ENCODE data around the gene AGO4. TPM values are rescaled to one million over a fixed set of nuclear protein-coding genes. Genes with fewer than 3 reads are reported as not detected.
"Not testable (repeated sequence)": the region's sequence is repeated elsewhere in the genome, so short reads cannot be mapped to it uniquely, and the experiment has no call there.

The AGO4 gene
- total RNA-seq, 2 donors from 2014 or later: 10.9 to 13.6 TPM

- Mint-ChIP-seq H3K9me3 (no peaks in the 10 kb centered on the region), H3K4me1 (ENCODE audit: low read depth) (no peaks in the 10 kb centered on the region), H3K4me3 (no peak overlapping the region), H3K36me3 (ENCODE audit: insufficient read depth in 2 of 2) (no peaks in the 10 kb centered on the region), H3K27me3 (ENCODE audit: low read depth) (no peaks in the 10 kb centered on the region), H3K27ac (no peak overlapping the region)
- DNase-seq: no peak
- no peak for ATAC-seq (replicated peaks in 1 of 2)
Observed at GRCh38 chr1:35795295-35795694, 12.5 kb upstream of the AGO4 start.

GRCh38 chr1:35797380-35797779 is 10.4 kb upstream of the AGO4 start:
- DNase-seq: no peak
- no peak overlapping the region for H3K27ac Mint-ChIP-seq
- no peak for ATAC-seq (replicated peaks in 1 of 2)
- no peaks in the 10 kb centered on the region for H3K36me3 Mint-ChIP-seq (ENCODE audit: insufficient read depth in 2 of 2)
- H3K4me3 Mint-ChIP-seq: no peak overlapping the region
- no peaks in the 10 kb centered on the region for H3K4me1 Mint-ChIP-seq (ENCODE audit: low read depth)
- H3K9me3 Mint-ChIP-seq: no peaks in the 10 kb centered on the region
- H3K27me3 Mint-ChIP-seq (ENCODE audit: low read depth): no peaks in the 10 kb centered on the region

- not testable (repeated sequence) for H3K9me3 Mint-ChIP-seq; DNase-seq; H3K27me3 Mint-ChIP-seq (ENCODE audit: low read depth); H3K4me3 Mint-ChIP-seq; H3K4me1 Mint-ChIP-seq (ENCODE audit: low read depth); H3K36me3 Mint-ChIP-seq (ENCODE audit: insufficient read depth in 2 of 2); ATAC-seq (replicated peaks in 1 of 2); H3K27ac Mint-ChIP-seq
Observed at GRCh38 chr1:35798019-35798418, 9.8 kb upstream of the AGO4 start.

- H3K36me3 Mint-ChIP-seq (ENCODE audit: insufficient read depth in 2 of 2); H3K9me3 Mint-ChIP-seq; H3K27me3 Mint-ChIP-seq (ENCODE audit: low read depth); H3K4me1 Mint-ChIP-seq (ENCODE audit: low read depth); H3K4me3 Mint-ChIP-seq; DNase-seq; H3K27ac Mint-ChIP-seq; ATAC-seq (replicated peaks in 1 of 2): not testable (repeated sequence)
Observed at GRCh38 chr1:35800167-35800887, 7.5 kb upstream of the AGO4 start.

GRCh38 chr1:35808450-35809113 is 766 bp downstream of the AGO4 start:
- Mint-ChIP-seq H3K4me1 (ENCODE audit: low read depth) (peaks cover 24% of the 10 kb centered on the region), H3K4me3 (peak overlapping the region; percentile 87), H3K27me3 (ENCODE audit: low read depth) (no peaks in the 10 kb centered on the region), H3K27ac (peak overlapping the region; percentile 72), H3K36me3 (ENCODE audit: insufficient read depth in 2 of 2) (peaks cover 2% of the 10 kb centered on the region in 2 donors), H3K9me3 (no peaks in the 10 kb centered on the region)
- DNase-seq: peak; percentile 23
- peak; percentile 53 to 61 for ATAC-seq (replicated peaks in 1 of 2)

- DNase-seq (no peak), ATAC-seq (replicated peaks in 1 of 2) (no peak)
- peaks cover 23% of the 10 kb centered on the region for H3K4me1 Mint-ChIP-seq (ENCODE audit: low read depth)
- no peaks in the 10 kb centered on the region for H3K27me3 Mint-ChIP-seq (ENCODE audit: low read depth)
- H3K4me3 Mint-ChIP-seq: peak overlapping the region; percentile 87
- no peaks in the 10 kb centered on the region for H3K9me3 Mint-ChIP-seq
- H3K36me3 Mint-ChIP-seq (ENCODE audit: insufficient read depth in 2 of 2): peaks cover 2% of the 10 kb centered on the region in 2 donors
- peak overlapping the region; percentile 72 for H3K27ac Mint-ChIP-seq
Observed at GRCh38 chr1:35809114-35810095, 1.6 kb downstream of the AGO4 start.

GRCh38 chr1:35810096-35810881 is 2.5 kb downstream of the AGO4 start:
- ATAC-seq (replicated peaks in 1 of 2) (no peak), DNase-seq (no peak)
- Mint-ChIP-seq H3K27ac (peak overlapping the region; percentile 52), H3K36me3 (ENCODE audit: insufficient read depth in 2 of 2) (peaks cover 2% of the 10 kb centered on the region in 2 donors), H3K4me1 (ENCODE audit: low read depth) (peaks cover 19% of the 10 kb centered on the region), H3K27me3 (ENCODE audit: low read depth) (no peaks in the 10 kb centered on the region), H3K4me3 (peak overlapping the region; percentile 45 to 87), H3K9me3 (no peaks in the 10 kb centered on the region)

GRCh38 chr1:35812754-35813153 is 4.9 kb downstream of the AGO4 start:
- not testable (repeated sequence) for DNase-seq; H3K27ac Mint-ChIP-seq; H3K27me3 Mint-ChIP-seq (ENCODE audit: low read depth); H3K36me3 Mint-ChIP-seq (ENCODE audit: insufficient read depth in 2 of 2); H3K9me3 Mint-ChIP-seq; ATAC-seq (replicated peaks in 1 of 2); H3K4me3 Mint-ChIP-seq
- peaks cover 14% of the 10 kb centered on the region for H3K4me1 Mint-ChIP-seq (ENCODE audit: low read depth)

- DNase-seq: no peak
- Mint-ChIP-seq H3K27ac (no peak overlapping the region), H3K27me3 (ENCODE audit: low read depth) (no peaks in the 10 kb centered on the region), H3K4me3 (no peak overlapping the region), H3K4me1 (ENCODE audit: low read depth) (no peaks in the 10 kb centered on the region), H3K9me3 (no peaks in the 10 kb centered on the region), H3K36me3 (ENCODE audit: insufficient read depth in 2 of 2) (no peaks in the 10 kb centered on the region)
- no peak for ATAC-seq (replicated peaks in 1 of 2)
Observed at GRCh38 chr1:35825255-35825654, 17.4 kb downstream of the AGO4 start.

GRCh38 chr1:35832276-35832905 is 24.6 kb downstream of the AGO4 start:
- Mint-ChIP-seq H3K9me3 (no peaks in the 10 kb centered on the region), H3K4me1 (ENCODE audit: low read depth) (no peaks in the 10 kb centered on the region), H3K27ac (peak overlapping the region; percentile 77), H3K27me3 (ENCODE audit: low read depth) (no peaks in the 10 kb centered on the region), H3K36me3 (ENCODE audit: insufficient read depth in 2 of 2) (peaks cover 2 to 4% of the 10 kb centered on the region in 2 donors), H3K4me3 (no peak overlapping the region)
- DNase-seq: no peak
- no peak for ATAC-seq (replicated peaks in 1 of 2)

- Mint-ChIP-seq H3K36me3 (ENCODE audit: insufficient read depth in 2 of 2) (peaks cover 2 to 4% of the 10 kb centered on the region in 2 donors), H3K4me1 (ENCODE audit: low read depth) (no peaks in the 10 kb centered on the region), H3K27me3 (ENCODE audit: low read depth) (no peaks in the 10 kb centered on the region), H3K4me3 (no peak overlapping the region), H3K27ac (no peak overlapping the region), H3K9me3 (no peaks in the 10 kb centered on the region)
- DNase-seq (no peak), ATAC-seq (replicated peaks in 1 of 2) (no peak)
Observed at GRCh38 chr1:35833395-35833794, 25.6 kb downstream of the AGO4 start.

GRCh38 chr1:35834218-35834617 is 26.4 kb downstream of the AGO4 start:
- no peaks in the 10 kb centered on the region for H3K9me3 Mint-ChIP-seq
- H3K27ac Mint-ChIP-seq: no peak overlapping the region
- H3K4me3 Mint-ChIP-seq: no peak overlapping the region
- DNase-seq (no peak), ATAC-seq (replicated peaks in 1 of 2) (no peak)
- H3K36me3 Mint-ChIP-seq (ENCODE audit: insufficient read depth in 2 of 2): peaks cover 2 to 4% of the 10 kb centered on the region in 2 donors
- no peaks in the 10 kb centered on the region for H3K27me3 Mint-ChIP-seq (ENCODE audit: low read depth)
- no peaks in the 10 kb centered on the region for H3K4me1 Mint-ChIP-seq (ENCODE audit: low read depth)
